GM19468 (cell line): ENCODE measurements around the gene TTC22.

Experiments
- ATAC-seq: cut with Tn5 transposase; IDR thresholded peaks from one replicate; pipeline ENCODE4 v1.9.1; 2021; ENCODE audit warnings: mild to moderate bottlenecking, moderate library complexity, moderate number of reproducible peaks; ENCODE audit not compliant: unreplicated experiment; ENCODE audit errors: extremely low read depth

TTC22 gene

GRCh38 chr1:54835131-54835898 lies 34.2 kb upstream of the TTC22 start:
- no peak for ATAC-seq

GRCh38 chr1:54834007-54834541 lies 33.0 kb upstream of the TTC22 start:
- ATAC-seq = no peak

GRCh38 chr1:54833121-54833520 lies 32.0 kb upstream of the TTC22 start:
- ATAC-seq = no peak

- no peak for ATAC-seq
These were observed 25.2 kb upstream of the TTC22 start for GRCh38 chr1:54826226-54826816.

GRCh38 chr1:54825696-54826095 lies 24.6 kb upstream of the TTC22 start:
- ATAC-seq = no peak

GRCh38 chr1:54823670-54824069 lies 22.5 kb upstream of the TTC22 start:
- ATAC-seq = no peak

GRCh38 chr1:54819733-54820132 lies 18.6 kb upstream of the TTC22 start:
- ATAC-seq = no peak

- ATAC-seq = no peak
These were observed 18.0 kb upstream of the TTC22 start for GRCh38 chr1:54819195-54819536.

GRCh38 chr1:54818461-54819194 lies 17.5 kb upstream of the TTC22 start:
- ATAC-seq = no peak

GRCh38 chr1:54816951-54817350 lies 15.8 kb upstream of the TTC22 start:
- ATAC-seq = no peak

- no peak for ATAC-seq
These were observed 15.0 kb upstream of the TTC22 start for GRCh38 chr1:54816130-54816529.

- no peak for ATAC-seq
These were observed 14.2 kb upstream of the TTC22 start for GRCh38 chr1:54815086-54815876.

GRCh38 chr1:54814571-54814970 lies 13.4 kb upstream of the TTC22 start:
- ATAC-seq = no peak

GRCh38 chr1:54814126-54814498 lies 13.0 kb upstream of the TTC22 start:
- ATAC-seq = no peak

GRCh38 chr1:54813485-54814125 lies 12.5 kb upstream of the TTC22 start:
- ATAC-seq = no peak

- ATAC-seq = no peak
These were observed 11.8 kb upstream of the TTC22 start for GRCh38 chr1:54812801-54813484.

GRCh38 chr1:54811739-54812655 lies 10.9 kb upstream of the TTC22 start:
- ATAC-seq = no peak

GRCh38 chr1:54811066-54811465 lies 9.9 kb upstream of the TTC22 start:
- no peak for ATAC-seq
